Effector memory CD8-positive, alpha-beta T cell (primary cell): ENCODE results near the gene ZFPM1.
A peak's percentile ranks its signal among the peaks of the same experiment; 100 is the strongest.

Experiments
- ATAC-seq: fragments of 150-1000 bp; cut with Tn5 transposase; replicated peaks from 2 replicates; pipeline ENCODE4 v1.10.0; 2021; ENCODE audit warnings: mild to moderate bottlenecking, moderate library complexity
- DNase-seq, 3 experiments: peaks; one replicate each; pipeline ENCODE4 v3.0.0; 2021
- H3K27ac Mint-ChIP-seq, 2 donors: one replicate each; pipeline ENCODE4 v1.8.0; 2022; ENCODE audit warnings: mild to moderate bottlenecking in 2 of 2, mixed read lengths in 2 of 2, moderate library complexity in 2 of 2
- H3K27me3 Mint-ChIP-seq, 2 donors: one replicate each; pipeline ENCODE4 v1.8.0; 2022; ENCODE audit warnings: mixed read lengths in 2 of 2
- H3K36me3 Mint-ChIP-seq: one replicate; pipeline ENCODE4 v1.8.0; 2022; ENCODE audit warnings: mild to moderate bottlenecking, moderate library complexity, mixed read lengths; ENCODE audit not compliant: insufficient read depth
- H3K4me1 Mint-ChIP-seq, 2 donors: one replicate each; pipeline ENCODE4 v1.8.0; 2022; ENCODE audit warnings: low read depth in 2 of 2, mixed read lengths in 2 of 2
- H3K4me3 Mint-ChIP-seq, 2 donors: one replicate each; pipeline ENCODE4 v1.8.0; 2022; ENCODE audit warnings: mild to moderate bottlenecking in 2 of 2, mixed read lengths in 2 of 2, moderate library complexity in 2 of 2
- H3K9me3 Mint-ChIP-seq, 2 donors: one replicate each; pipeline ENCODE4 v1.8.0; 2022; ENCODE audit warnings: mixed read lengths in 2 of 2

ZFPM1 gene

GRCh38 chr16:88453611-88454522 is 787 bp downstream of the ZFPM1 start:
- H3K27me3 Mint-ChIP-seq = no peaks in the 10 kb centered on the region
- H3K4me3 Mint-ChIP-seq = peak overlapping the region; percentile 90 to 91
- DNase-seq (peak in 1 of 3 experiments; percentile 19), ATAC-seq (no peak)
- peaks cover 24% of the 10 kb centered on the region in 2 donors for H3K4me1 Mint-ChIP-seq
- peaks cover 40% of the 10 kb centered on the region for H3K36me3 Mint-ChIP-seq
- H3K27ac Mint-ChIP-seq = peak overlapping the region; percentile 94 to 95
- H3K9me3 Mint-ChIP-seq = no peaks in the 10 kb centered on the region

- H3K36me3 Mint-ChIP-seq = peaks cover 40% of the 10 kb centered on the region
- DNase-seq (peak in 2 of 3 experiments; percentile 45 to 59), ATAC-seq (no peak)
- peaks cover 28 to 30% of the 10 kb centered on the region in 2 donors for H3K4me1 Mint-ChIP-seq
- no peaks in the 10 kb centered on the region for H3K9me3 Mint-ChIP-seq
- H3K27me3 Mint-ChIP-seq = no peaks in the 10 kb centered on the region
- H3K4me3 Mint-ChIP-seq = peak overlapping the region; percentile 90 to 91
- peak overlapping the region; percentile 94 to 95 for H3K27ac Mint-ChIP-seq
These were observed 1.5 kb downstream of the ZFPM1 start for GRCh38 chr16:88454523-88454947.

GRCh38 chr16:88455610-88456355 is 2.7 kb downstream of the ZFPM1 start:
- Mint-ChIP-seq H3K4me3 (peak overlapping the region; percentile 90 to 91), H3K9me3 (no peaks in the 10 kb centered on the region), H3K4me1 (peaks cover 34 to 38% of the 10 kb centered on the region in 2 donors), H3K36me3 (peaks cover 50% of the 10 kb centered on the region), H3K27ac (peak overlapping the region; percentile 98 to 99), H3K27me3 (no peaks in the 10 kb centered on the region)
- ATAC-seq (peak; percentile 58), DNase-seq (peak; percentile 83 to 89 (median 84))

- DNase-seq = peak in 2 of 3 experiments; percentile 32 to 36
These were observed 3.5 kb downstream of the ZFPM1 start for GRCh38 chr16:88456356-88457292.

GRCh38 chr16:88458039-88458772 is 5.1 kb downstream of the ZFPM1 start:
- Mint-ChIP-seq H3K4me3 (no peak overlapping the region), H3K4me1 (peaks cover 41 to 42% of the 10 kb centered on the region in 2 donors), H3K27ac (peak overlapping the region; percentile 98 to 99), H3K9me3 (no peaks in the 10 kb centered on the region), H3K36me3 (peaks cover 59% of the 10 kb centered on the region), H3K27me3 (no peaks in the 10 kb centered on the region)
- DNase-seq = no peak
- ATAC-seq = no peak

More at GRCh38 chr16:88456356-88457292, 3.5 kb downstream of the ZFPM1 start:
- no peaks in the 10 kb centered on the region for H3K27me3 Mint-ChIP-seq
- peak overlapping the region; percentile 98 to 99 for H3K27ac Mint-ChIP-seq
- peaks cover 37 to 42% of the 10 kb centered on the region in 2 donors for H3K4me1 Mint-ChIP-seq
- peak overlapping the region; percentile 90 to 91 for H3K4me3 Mint-ChIP-seq
- H3K36me3 Mint-ChIP-seq = peaks cover 53% of the 10 kb centered on the region
- H3K9me3 Mint-ChIP-seq = no peaks in the 10 kb centered on the region
- ATAC-seq = peak; percentile 3

- DNase-seq (no peak), ATAC-seq (no peak)
- Mint-ChIP-seq H3K9me3 (no peaks in the 10 kb centered on the region), H3K27ac (peak overlapping the region in 1 of 2 donors; percentile 33), H3K27me3 (no peaks in the 10 kb centered on the region), H3K4me1 (peaks cover 41 to 45% of the 10 kb centered on the region in 2 donors), H3K4me3 (no peak overlapping the region), H3K36me3 (peaks cover 65% of the 10 kb centered on the region)
These were observed 5.7 kb downstream of the ZFPM1 start for GRCh38 chr16:88458773-88459235.

GRCh38 chr16:88459366-88460073 is 6.4 kb downstream of the ZFPM1 start:
- H3K4me1 Mint-ChIP-seq = peaks cover 43 to 49% of the 10 kb centered on the region in 2 donors
- no peaks in the 10 kb centered on the region for H3K9me3 Mint-ChIP-seq
- peak overlapping the region; percentile 33 to 79 for H3K27ac Mint-ChIP-seq
- H3K27me3 Mint-ChIP-seq = no peaks in the 10 kb centered on the region
- ATAC-seq (no peak), DNase-seq (no peak)
- peak overlapping the region; percentile 20 to 23 for H3K4me3 Mint-ChIP-seq
- H3K36me3 Mint-ChIP-seq = peaks cover 68% of the 10 kb centered on the region

GRCh38 chr16:88460496-88461330 is 7.6 kb downstream of the ZFPM1 start:
- peak overlapping the region; percentile 33 to 79 for H3K27ac Mint-ChIP-seq
- DNase-seq = no peak
- ATAC-seq = no peak
- H3K9me3 Mint-ChIP-seq = no peaks in the 10 kb centered on the region
- H3K36me3 Mint-ChIP-seq = peaks cover 68% of the 10 kb centered on the region
- H3K4me3 Mint-ChIP-seq = no peak overlapping the region
- H3K4me1 Mint-ChIP-seq = peaks cover 46 to 48% of the 10 kb centered on the region in 2 donors
- no peaks in the 10 kb centered on the region for H3K27me3 Mint-ChIP-seq

- H3K4me3 Mint-ChIP-seq = peak overlapping the region; percentile 29 to 43
- peaks cover 45 to 49% of the 10 kb centered on the region in 2 donors for H3K4me1 Mint-ChIP-seq
- no peaks in the 10 kb centered on the region for H3K9me3 Mint-ChIP-seq
- DNase-seq (no peak), ATAC-seq (no peak)
- peak overlapping the region; percentile 65 to 66 for H3K27ac Mint-ChIP-seq
- no peaks in the 10 kb centered on the region for H3K27me3 Mint-ChIP-seq
- H3K36me3 Mint-ChIP-seq = peaks cover 68% of the 10 kb centered on the region
These were observed 8.5 kb downstream of the ZFPM1 start for GRCh38 chr16:88461331-88462269.

GRCh38 chr16:88462396-88462795 is 9.3 kb downstream of the ZFPM1 start:
- Mint-ChIP-seq H3K27me3 (no peaks in the 10 kb centered on the region), H3K4me3 (peak overlapping the region in 1 of 2 donors; percentile 43), H3K4me1 (peaks cover 42 to 50% of the 10 kb centered on the region in 2 donors), H3K9me3 (no peaks in the 10 kb centered on the region), H3K36me3 (peaks cover 67% of the 10 kb centered on the region), H3K27ac (peak overlapping the region in 1 of 2 donors; percentile 66)
- DNase-seq (no peak), ATAC-seq (no peak)
